ENCODE data around the gene NCKAP1. TPM values are rescaled to one million over a fixed set of nuclear protein-coding genes. Genes with fewer than 3 reads are reported as not detected.

NCKAP1 gene
- total RNA-seq, 1 experiment from 2014 or later: 115 TPM

GRCh38 chr2:182941121-182941722 is 97.0 kb downstream of the NCKAP1 start (continued):
- no peak for TF ChIP-seq POLR2A (IDR thresholded peaks at IDR 0.05; ENCODE audit: borderline replicate concordance, extremely low read depth, insufficient read depth, insufficient read length)

- BruUV-seq (replicated peaks): no TSS peak
- ChIA-PET RAD21 (ENCODE audit: low non-redundant PET in 1 of 2, low total read pairs in 2 of 2, uncharacterized antibody in 2 of 2, unreplicated experiment in 2 of 2) (no interaction called here), POLR2A (no interaction called here), CTCF (no interaction called here)
- Histone ChIP-seq H3K9ac (ENCODE audit: low read length) (no peak overlapping the region), H3K4me2 (ENCODE audit: low read length) (no peak overlapping the region), H3K4me1 (ENCODE audit: control insufficient read depth in 1 of 2, insufficient read depth in 2 of 2, low read length in 2 of 2) (no peaks in the 10 kb centered on the region), H3K79me2 (ENCODE audit: insufficient read depth, low read length) (no peaks in the 10 kb centered on the region), H2AFZ (ENCODE audit: low read depth, low read length, poor library complexity, severe bottlenecking) (no peak overlapping the region), H4K20me1 (ENCODE audit: insufficient read depth) (no peaks in the 10 kb centered on the region), H3K9me3 (ENCODE audit: control insufficient read depth in 1 of 2, insufficient read depth in 1 of 2, low read depth in 1 of 2, low read length in 2 of 2) (no peaks in the 10 kb centered on the region), H3K4me3 (replicated peaks in 1 of 2; ENCODE audit: low read depth in 1 of 2, low read length in 2 of 2) (no peak overlapping the region), H3K27me3 (ENCODE audit: insufficient read depth, low read length) (no peaks in the 10 kb centered on the region), H3K9me2 (ENCODE audit: insufficient read depth) (no peaks in the 10 kb centered on the region), H3K27ac (ENCODE audit: low read depth, low read length) (no peak overlapping the region), H3K36me3 (ENCODE audit: control insufficient read depth in 1 of 2, insufficient read depth in 2 of 2, low read length in 2 of 2) (peaks cover 0 to 4% of the 10 kb centered on the region in 2 experiments; a peak in 1 of 4 replicates)
- ATAC-seq (no peak), DNase-seq (ENCODE audit: low read depth, low spot score) (no peak)
- no peak for TF ChIP-seq SRF (IDR thresholded peaks at IDR 0.05; ENCODE audit: low read depth)
- intact Hi-C loops (cut with micrococcal nuclease): no loop called here
Observed at GRCh38 chr2:182937870-182938269, 100.4 kb downstream of the NCKAP1 start.

- intact Hi-C loops (cut with micrococcal nuclease): no loop called here
- Histone ChIP-seq H3K9me2 (ENCODE audit: insufficient read depth) (no peaks in the 10 kb centered on the region), H4K20me1 (ENCODE audit: insufficient read depth) (no peaks in the 10 kb centered on the region), H3K4me3 (replicated peaks in 1 of 2; ENCODE audit: low read depth in 1 of 2, low read length in 2 of 2) (no peak overlapping the region), H3K27me3 (ENCODE audit: insufficient read depth, low read length) (no peaks in the 10 kb centered on the region), H3K9me3 (ENCODE audit: control insufficient read depth in 1 of 2, insufficient read depth in 1 of 2, low read depth in 1 of 2, low read length in 2 of 2) (no peaks in the 10 kb centered on the region), H2AFZ (ENCODE audit: low read depth, low read length, poor library complexity, severe bottlenecking) (no peak overlapping the region), H3K9ac (ENCODE audit: low read length) (no peak overlapping the region), H3K79me2 (ENCODE audit: insufficient read depth, low read length) (no peaks in the 10 kb centered on the region), H3K36me3 (ENCODE audit: control insufficient read depth in 1 of 2, insufficient read depth in 2 of 2, low read length in 2 of 2) (peaks cover 4 to 8% of the 10 kb centered on the region in 2 experiments; a peak in 3 of 4 replicates), H3K4me1 (ENCODE audit: control insufficient read depth in 1 of 2, insufficient read depth in 2 of 2, low read length in 2 of 2) (no peaks in the 10 kb centered on the region), H3K4me2 (ENCODE audit: low read length) (no peak overlapping the region), H3K27ac (ENCODE audit: low read depth, low read length) (no peak overlapping the region)
- ChIA-PET RAD21 (ENCODE audit: low non-redundant PET in 1 of 2, low total read pairs in 2 of 2, uncharacterized antibody in 2 of 2, unreplicated experiment in 2 of 2) (no interaction called here), POLR2A (no interaction called here), CTCF (interaction anchor here (1.0 kb wide), 1 partner anchor 47 kb away, joined by 3 read pairs; no protein-coding TSS in a partner anchor)
- DNase-seq (ENCODE audit: low read depth, low spot score): no peak
- BruUV-seq (replicated peaks): no TSS peak
- ATAC-seq: no peak
- no peak for TF ChIP-seq CTCF (IDR thresholded peaks at IDR 0.05 in 2 of 3, conservative IDR thresholded peaks at IDR 0.05 in 1 of 3; ENCODE audit: borderline replicate concordance in 1 of 3, insufficient read depth in 1 of 3, low read depth in 2 of 3, low read length in 2 of 3)
- TF ChIP-seq JUND (IDR thresholded peaks at IDR 0.05): no peak
- TF ChIP-seq RAD21 (IDR thresholded peaks at IDR 0.05; ENCODE audit: low read depth): no peak
- TF ChIP-seq POLR2AphosphoS5 (IDR thresholded peaks at IDR 0.05; ENCODE audit: low read depth, low read length): no peak
- no peak for TF ChIP-seq REST (IDR thresholded peaks at IDR 0.05; ENCODE audit: low read depth)
- TF ChIP-seq EZH2phosphoT487 (IDR thresholded peaks at IDR 0.05; ENCODE audit: borderline replicate concordance): no peak
- TF ChIP-seq EGR1 (IDR thresholded peaks at IDR 0.05; ENCODE audit: low read depth): no peak
- TF ChIP-seq SIN3A (IDR thresholded peaks at IDR 0.05; ENCODE audit: low read depth): no peak
- TF ChIP-seq ELF1 (IDR thresholded peaks at IDR 0.05; ENCODE audit: borderline replicate concordance, low read depth): no peak
- TF ChIP-seq CBX3 (IDR thresholded peaks at IDR 0.05; ENCODE audit: low read depth): no peak
- TF ChIP-seq SRF (IDR thresholded peaks at IDR 0.05; ENCODE audit: low read depth): no peak
- TF ChIP-seq ZFX (IDR thresholded peaks at IDR 0.05): no peak
- no peak for TF ChIP-seq TCF7L2 (IDR thresholded peaks at IDR 0.05; ENCODE audit: borderline replicate concordance, extremely low read depth, insufficient read depth, insufficient read length)
Observed at GRCh38 chr2:182933629-182934028, 104.6 kb downstream of the NCKAP1 start.
